GM23338 (cell line): Measurements from ENCODE around the gene LOXL4. TPM values are rescaled to one million over a fixed set of nuclear protein-coding genes. Genes with fewer than 3 reads are reported as not detected.

Experiments used
- ATAC-seq: fragments of 200-7000 bp; cut with Tn5 transposase; 3 replicates; pipeline ENCODE4 v1.9.1; 2020
- DNase-seq: peaks from one replicate; pipeline ENCODE4 v3.0.0-alpha.2; 2015; ENCODE audit warnings: low spot score
- H2AFZ ChIP-seq: fragments of 200-600 bp; sonication (generic); 2 replicates; pipeline ENCODE4 v1.8.0; 2016; ENCODE audit warnings: antibody characterized with exemption, mild to moderate bottlenecking, moderate library complexity
- H3F3A ChIP-seq: fragments of 200-600 bp; sonication (generic); replicated peaks from 2 replicates; pipeline ENCODE4 v1.8.0; 2017; ENCODE audit warnings: antibody characterized with exemption, mixed run types, low read depth
- H3K27ac ChIP-seq: fragments of 200-600 bp; sonication (generic); 2 replicates; pipeline ENCODE4 v1.6.1; 2016; ENCODE audit warnings: low read depth
- H3K27me3 ChIP-seq: fragments of 200-600 bp; sonication (generic); 2 replicates; pipeline ENCODE4 v1.8.0; 2016; ENCODE audit warnings: mild to moderate bottlenecking, mixed run types, moderate library complexity; ENCODE audit not compliant: insufficient read depth
- H3K36me3 ChIP-seq: fragments of 200-600 bp; sonication (generic); 2 replicates; pipeline ENCODE4 v1.8.0; 2016; ENCODE audit warnings: mild to moderate bottlenecking; ENCODE audit not compliant: insufficient read depth
- H3K4me1 ChIP-seq: fragments of 200-600 bp; sonication (generic); 2 replicates; pipeline ENCODE4 v1.8.0; 2016; ENCODE audit warnings: mild to moderate bottlenecking, moderate library complexity; ENCODE audit not compliant: insufficient read depth
- H3K4me2 ChIP-seq: fragments of 200-600 bp; sonication (generic); 2 replicates; pipeline ENCODE4 v1.7.1; 2017; ENCODE audit warnings: mixed run types
- H3K4me3 ChIP-seq: fragments of 200-600 bp; sonication (generic); 2 replicates; pipeline ENCODE4 v1.6.1; 2016; ENCODE audit warnings: mixed run types
- H3K79me2 ChIP-seq: fragments of 200-600 bp; sonication (generic); replicated peaks from 2 replicates; pipeline ENCODE4 v1.8.0; 2017; ENCODE audit warnings: mild to moderate bottlenecking; ENCODE audit not compliant: insufficient read depth
- H3K9me2 ChIP-seq: fragments of 200-600 bp; sonication (generic); 2 replicates; pipeline ENCODE4 v1.8.0; 2017; ENCODE audit not compliant: insufficient read depth
- H4K20me1 ChIP-seq: fragments of 200-600 bp; sonication (generic); replicated peaks from 2 replicates; pipeline ENCODE4 v1.8.0; 2017; ENCODE audit warnings: mild to moderate bottlenecking; ENCODE audit not compliant: insufficient read depth
- H3K27ac Mint-ChIP-seq: 2 replicates; pipeline ENCODE4 v1.8.0; 2020; ENCODE audit warnings: inconsistent platforms, mild to moderate bottlenecking, moderate library complexity, mixed read lengths
- H3K27me3 Mint-ChIP-seq: 3 replicates; pipeline ENCODE4 v1.8.0; 2022; ENCODE audit warnings: low read depth, mild to moderate bottlenecking, moderate library complexity, mixed read lengths, inconsistent platforms; ENCODE audit not compliant: insufficient read depth, poor library complexity
- H3K36me3 Mint-ChIP-seq: 3 replicates; pipeline ENCODE4 v1.8.0; 2021; ENCODE audit warnings: low read depth, mild to moderate bottlenecking, inconsistent platforms, moderate library complexity, mixed read lengths
- H3K4me1 Mint-ChIP-seq: 3 replicates; pipeline ENCODE4 v1.8.0; 2020; ENCODE audit warnings: mild to moderate bottlenecking, inconsistent platforms, mixed read lengths
- H3K4me3 Mint-ChIP-seq: 3 replicates; pipeline ENCODE4 v1.8.0; 2021; ENCODE audit warnings: moderate library complexity, mild to moderate bottlenecking, inconsistent platforms, mixed read lengths
- H3K9me3 Mint-ChIP-seq: 3 replicates; pipeline ENCODE4 v1.8.0; 2020; ENCODE audit warnings: moderate library complexity, mild to moderate bottlenecking, inconsistent platforms, mixed read lengths
- CREB1 ChIP-seq: fragments of 250-450 bp; sonication (Bioruptor Pico); IDR thresholded peaks from 2 replicates; pipeline ENCODE4 v1.5.0; 2020; ENCODE audit warnings: low read depth, mild to moderate bottlenecking, moderate library complexity
- EZH2 ChIP-seq: fragments of 200-600 bp; sonication (generic); IDR thresholded peaks from one replicate; pipeline ENCODE4 v1.8.0; 2017; ENCODE audit warnings: antibody characterized with exemption, mild to moderate bottlenecking, low read depth; ENCODE audit not compliant: unreplicated experiment
- EZH2phosphoT487 ChIP-seq: fragments of 200-600 bp; sonication (generic); IDR thresholded peaks from one replicate; pipeline ENCODE4 v1.8.1; 2018; ENCODE audit warnings: antibody characterized with exemption; ENCODE audit not compliant: unreplicated experiment
- JUNB ChIP-seq: IDR thresholded peaks from one replicate; pipeline ENCODE4 v1.6.1; 2016; ENCODE audit warnings: antibody characterized with exemption; ENCODE audit not compliant: unreplicated experiment
- NANOG ChIP-seq: IDR thresholded peaks from 2 replicates; pipeline ENCODE4 v1.6.1; 2016; ENCODE audit warnings: antibody characterized with exemption, borderline replicate concordance
- POLR2AphosphoS5 ChIP-seq: IDR thresholded peaks from 2 replicates; pipeline ENCODE4 v1.6.1; 2016; ENCODE audit warnings: antibody characterized with exemption, low read depth
- STAT1 ChIP-seq: IDR thresholded peaks from one replicate; pipeline ENCODE4 v1.6.1; 2016; ENCODE audit warnings: antibody characterized with exemption; ENCODE audit not compliant: unreplicated experiment
- ZNF114 ChIP-seq: fragments of 250-450 bp; sonication (Bioruptor Pico); IDR thresholded peaks from 2 replicates; pipeline ENCODE4 v1.5.0; 2020; ENCODE audit warnings: mild to moderate bottlenecking, moderate library complexity
- ZNF331 ChIP-seq: fragments of 250-450 bp; sonication (Bioruptor Pico); IDR thresholded peaks from 2 replicates; pipeline ENCODE4 v1.5.0; 2020; ENCODE audit warnings: low read depth, mild to moderate bottlenecking, moderate library complexity
- polyA plus RNA-seq: library from polyadenylated mRNA; unstranded; fragments of >200 nt; fragmentation: Nextera tagmentation; extraction: Ambion mirVana; gene quantifications from 2 replicates; pipeline ENCODE4 v1.2.1, GENCODE V29; 2016
- total RNA-seq: library from RNA; depleted of rRNA; stranded (reverse); fragments of >200 nt; shearing (Covaris generic); gene quantifications from 2 replicates; pipeline ENCODE4 v1.2.3, GENCODE V29; 2014
- TF ChIP-seq, protein P1 (sequence below): IDR thresholded peaks from one replicate; pipeline ENCODE4 v1.6.1; 2018; ENCODE audit warnings: antibody characterized with exemption; ENCODE audit not compliant: unreplicated experiment
- TF ChIP-seq, protein P2 (sequence below): IDR thresholded peaks from 2 replicates; pipeline ENCODE4 v1.6.1; 2016; ENCODE audit warnings: antibody characterized with exemption
- TF ChIP-seq, protein P3 (sequence below): fragments of 250-450 bp; sonication (Bioruptor Pico); IDR thresholded peaks from 2 replicates; pipeline ENCODE4 v1.5.0; 2020; ENCODE audit warnings: mild to moderate bottlenecking, moderate library complexity

Gene LOXL4
- total and polyA plus RNA-seq, 2 experiments from 2014 or later = 0.21 to 0.38 TPM

DNA sequence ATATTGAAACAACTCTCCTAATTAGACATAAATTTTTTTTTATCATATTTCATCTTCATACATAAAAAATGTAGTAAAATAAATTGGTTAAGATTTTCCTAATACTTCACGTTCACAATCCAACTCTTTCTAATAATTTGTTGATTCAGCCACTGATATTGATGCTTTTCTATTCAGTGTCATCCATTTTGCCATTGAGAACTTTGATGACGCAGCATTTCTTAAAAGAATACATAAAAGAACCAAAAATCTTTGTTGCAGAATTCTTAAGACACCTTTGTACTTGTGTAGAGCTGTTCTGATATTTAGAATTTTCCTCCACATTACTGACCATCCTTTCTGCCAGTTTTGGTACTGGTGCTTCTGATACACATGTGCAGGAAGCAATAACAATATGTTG lies 52.6 kb downstream of the LOXL4 start:
- H3K4me1 Mint-ChIP-seq = no peaks in the 10 kb centered on the region
- H3K4me3 Mint-ChIP-seq = no peak overlapping the region
- Histone ChIP-seq H3K4me1 (no peaks in the 10 kb centered on the region), H3K27ac (no peak overlapping the region), H2AFZ (no peak overlapping the region), H3K27me3 (no peaks in the 10 kb centered on the region), H3K79me2 (peaks cover 48% of the 10 kb centered on the region), H3K36me3 (no peaks in the 10 kb centered on the region), H4K20me1 (peaks cover 9% of the 10 kb centered on the region; the same call in 1 of the 2 replicates), H3K4me2 (no peak overlapping the region), H3K4me3 (no peak overlapping the region), H3K9me2 (no peaks in the 10 kb centered on the region), H3F3A (no peaks in the 10 kb centered on the region)
- ATAC-seq (no peak), DNase-seq (no peak)
- no peaks in the 10 kb centered on the region for H3K27me3 Mint-ChIP-seq
- TF ChIP-seq, protein P1, sequence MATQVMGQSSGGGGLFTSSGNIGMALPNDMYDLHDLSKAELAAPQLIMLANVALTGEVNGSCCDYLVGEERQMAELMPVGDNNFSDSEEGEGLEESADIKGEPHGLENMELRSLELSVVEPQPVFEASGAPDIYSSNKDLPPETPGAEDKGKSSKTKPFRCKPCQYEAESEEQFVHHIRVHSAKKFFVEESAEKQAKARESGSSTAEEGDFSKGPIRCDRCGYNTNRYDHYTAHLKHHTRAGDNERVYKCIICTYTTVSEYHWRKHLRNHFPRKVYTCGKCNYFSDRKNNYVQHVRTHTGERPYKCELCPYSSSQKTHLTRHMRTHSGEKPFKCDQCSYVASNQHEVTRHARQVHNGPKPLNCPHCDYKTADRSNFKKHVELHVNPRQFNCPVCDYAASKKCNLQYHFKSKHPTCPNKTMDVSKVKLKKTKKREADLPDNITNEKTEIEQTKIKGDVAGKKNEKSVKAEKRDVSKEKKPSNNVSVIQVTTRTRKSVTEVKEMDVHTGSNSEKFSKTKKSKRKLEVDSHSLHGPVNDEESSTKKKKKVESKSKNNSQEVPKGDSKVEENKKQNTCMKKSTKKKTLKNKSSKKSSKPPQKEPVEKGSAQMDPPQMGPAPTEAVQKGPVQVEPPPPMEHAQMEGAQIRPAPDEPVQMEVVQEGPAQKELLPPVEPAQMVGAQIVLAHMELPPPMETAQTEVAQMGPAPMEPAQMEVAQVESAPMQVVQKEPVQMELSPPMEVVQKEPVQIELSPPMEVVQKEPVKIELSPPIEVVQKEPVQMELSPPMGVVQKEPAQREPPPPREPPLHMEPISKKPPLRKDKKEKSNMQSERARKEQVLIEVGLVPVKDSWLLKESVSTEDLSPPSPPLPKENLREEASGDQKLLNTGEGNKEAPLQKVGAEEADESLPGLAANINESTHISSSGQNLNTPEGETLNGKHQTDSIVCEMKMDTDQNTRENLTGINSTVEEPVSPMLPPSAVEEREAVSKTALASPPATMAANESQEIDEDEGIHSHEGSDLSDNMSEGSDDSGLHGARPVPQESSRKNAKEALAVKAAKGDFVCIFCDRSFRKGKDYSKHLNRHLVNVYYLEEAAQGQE = no peak
- TF ChIP-seq POLR2AphosphoS5 (no peak), EZH2 (no peak), ZNF114 (no peak), ZNF331 (CRISPR knock-in tag) (no peak), NANOG (no peak), CREB1 (no peak), JUNB (no peak), STAT1 (no peak), EZH2phosphoT487 (no peak)
- TF ChIP-seq, protein P2, sequence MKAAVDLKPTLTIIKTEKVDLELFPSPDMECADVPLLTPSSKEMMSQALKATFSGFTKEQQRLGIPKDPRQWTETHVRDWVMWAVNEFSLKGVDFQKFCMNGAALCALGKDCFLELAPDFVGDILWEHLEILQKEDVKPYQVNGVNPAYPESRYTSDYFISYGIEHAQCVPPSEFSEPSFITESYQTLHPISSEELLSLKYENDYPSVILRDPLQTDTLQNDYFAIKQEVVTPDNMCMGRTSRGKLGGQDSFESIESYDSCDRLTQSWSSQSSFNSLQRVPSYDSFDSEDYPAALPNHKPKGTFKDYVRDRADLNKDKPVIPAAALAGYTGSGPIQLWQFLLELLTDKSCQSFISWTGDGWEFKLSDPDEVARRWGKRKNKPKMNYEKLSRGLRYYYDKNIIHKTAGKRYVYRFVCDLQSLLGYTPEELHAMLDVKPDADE = no peak
- TF ChIP-seq, protein P3, sequence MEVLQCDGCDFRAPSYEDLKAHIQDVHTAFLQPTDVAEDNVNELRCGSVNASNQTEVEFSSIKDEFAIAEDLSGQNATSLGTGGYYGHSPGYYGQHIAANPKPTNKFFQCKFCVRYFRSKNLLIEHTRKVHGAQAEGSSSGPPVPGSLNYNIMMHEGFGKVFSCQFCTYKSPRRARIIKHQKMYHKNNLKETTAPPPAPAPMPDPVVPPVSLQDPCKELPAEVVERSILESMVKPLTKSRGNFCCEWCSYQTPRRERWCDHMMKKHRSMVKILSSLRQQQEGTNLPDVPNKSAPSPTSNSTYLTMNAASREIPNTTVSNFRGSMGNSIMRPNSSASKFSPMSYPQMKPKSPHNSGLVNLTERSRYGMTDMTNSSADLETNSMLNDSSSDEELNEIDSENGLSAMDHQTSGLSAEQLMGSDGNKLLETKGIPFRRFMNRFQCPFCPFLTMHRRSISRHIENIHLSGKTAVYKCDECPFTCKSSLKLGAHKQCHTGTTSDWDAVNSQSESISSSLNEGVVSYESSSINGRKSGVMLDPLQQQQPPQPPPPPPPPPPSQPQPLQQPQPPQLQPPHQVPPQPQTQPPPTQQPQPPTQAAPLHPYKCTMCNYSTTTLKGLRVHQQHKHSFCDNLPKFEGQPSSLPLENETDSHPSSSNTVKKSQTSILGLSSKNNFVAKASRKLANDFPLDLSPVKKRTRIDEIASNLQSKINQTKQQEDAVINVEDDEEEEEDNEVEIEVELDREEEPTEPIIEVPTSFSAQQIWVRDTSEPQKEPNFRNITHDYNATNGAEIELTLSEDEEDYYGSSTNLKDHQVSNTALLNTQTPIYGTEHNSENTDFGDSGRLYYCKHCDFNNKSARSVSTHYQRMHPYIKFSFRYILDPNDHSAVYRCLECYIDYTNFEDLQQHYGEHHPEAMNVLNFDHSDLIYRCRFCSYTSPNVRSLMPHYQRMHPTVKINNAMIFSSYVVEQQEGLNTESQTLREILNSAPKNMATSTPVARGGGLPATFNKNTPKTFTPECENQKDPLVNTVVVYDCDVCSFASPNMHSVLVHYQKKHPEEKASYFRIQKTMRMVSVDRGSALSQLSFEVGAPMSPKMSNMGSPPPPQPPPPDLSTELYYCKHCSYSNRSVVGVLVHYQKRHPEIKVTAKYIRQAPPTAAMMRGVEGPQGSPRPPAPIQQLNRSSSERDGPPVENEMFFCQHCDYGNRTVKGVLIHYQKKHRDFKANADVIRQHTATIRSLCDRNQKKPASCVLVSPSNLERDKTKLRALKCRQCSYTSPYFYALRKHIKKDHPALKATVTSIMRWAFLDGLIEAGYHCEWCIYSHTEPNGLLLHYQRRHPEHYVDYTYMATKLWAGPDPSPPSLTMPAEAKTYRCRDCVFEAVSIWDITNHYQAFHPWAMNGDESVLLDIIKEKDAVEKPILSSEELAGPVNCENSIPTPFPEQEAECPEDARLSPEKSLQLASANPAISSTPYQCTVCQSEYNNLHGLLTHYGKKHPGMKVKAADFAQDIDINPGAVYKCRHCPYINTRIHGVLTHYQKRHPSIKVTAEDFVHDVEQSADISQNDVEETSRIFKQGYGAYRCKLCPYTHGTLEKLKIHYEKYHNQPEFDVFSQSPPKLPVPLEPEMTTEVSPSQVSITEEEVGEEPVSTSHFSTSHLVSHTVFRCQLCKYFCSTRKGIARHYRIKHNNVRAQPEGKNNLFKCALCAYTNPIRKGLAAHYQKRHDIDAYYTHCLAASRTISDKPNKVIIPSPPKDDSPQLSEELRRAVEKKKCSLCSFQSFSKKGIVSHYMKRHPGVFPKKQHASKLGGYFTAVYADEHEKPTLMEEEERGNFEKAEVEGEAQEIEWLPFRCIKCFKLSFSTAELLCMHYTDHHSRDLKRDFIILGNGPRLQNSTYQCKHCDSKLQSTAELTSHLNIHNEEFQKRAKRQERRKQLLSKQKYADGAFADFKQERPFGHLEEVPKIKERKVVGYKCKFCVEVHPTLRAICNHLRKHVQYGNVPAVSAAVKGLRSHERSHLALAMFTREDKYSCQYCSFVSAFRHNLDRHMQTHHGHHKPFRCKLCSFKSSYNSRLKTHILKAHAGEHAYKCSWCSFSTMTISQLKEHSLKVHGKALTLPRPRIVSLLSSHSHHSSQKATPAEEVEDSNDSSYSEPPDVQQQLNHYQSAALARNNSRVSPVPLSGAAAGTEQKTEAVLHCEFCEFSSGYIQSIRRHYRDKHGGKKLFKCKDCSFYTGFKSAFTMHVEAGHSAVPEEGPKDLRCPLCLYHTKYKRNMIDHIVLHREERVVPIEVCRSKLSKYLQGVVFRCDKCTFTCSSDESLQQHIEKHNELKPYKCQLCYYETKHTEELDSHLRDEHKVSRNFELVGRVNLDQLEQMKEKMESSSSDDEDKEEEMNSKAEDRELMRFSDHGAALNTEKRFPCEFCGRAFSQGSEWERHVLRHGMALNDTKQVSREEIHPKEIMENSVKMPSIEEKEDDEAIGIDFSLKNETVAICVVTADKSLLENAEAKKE (CRISPR knock-in tag) = no peak
- peak overlapping the region; percentile 64 for H3K27ac Mint-ChIP-seq
- H3K9me3 Mint-ChIP-seq = peaks cover 4% of the 10 kb centered on the region; the same call in 2 of the 3 replicates
- peaks cover 7% of the 10 kb centered on the region; the same call in 1 of the 3 replicates for H3K36me3 Mint-ChIP-seq
